ENCODE measurements around the gene FANCC.
"Not testable (repeated sequence)": the region's sequence is repeated elsewhere in the genome, so short reads cannot be mapped to it uniquely, and the experiment has no call there.

FANCC gene

DNA sequence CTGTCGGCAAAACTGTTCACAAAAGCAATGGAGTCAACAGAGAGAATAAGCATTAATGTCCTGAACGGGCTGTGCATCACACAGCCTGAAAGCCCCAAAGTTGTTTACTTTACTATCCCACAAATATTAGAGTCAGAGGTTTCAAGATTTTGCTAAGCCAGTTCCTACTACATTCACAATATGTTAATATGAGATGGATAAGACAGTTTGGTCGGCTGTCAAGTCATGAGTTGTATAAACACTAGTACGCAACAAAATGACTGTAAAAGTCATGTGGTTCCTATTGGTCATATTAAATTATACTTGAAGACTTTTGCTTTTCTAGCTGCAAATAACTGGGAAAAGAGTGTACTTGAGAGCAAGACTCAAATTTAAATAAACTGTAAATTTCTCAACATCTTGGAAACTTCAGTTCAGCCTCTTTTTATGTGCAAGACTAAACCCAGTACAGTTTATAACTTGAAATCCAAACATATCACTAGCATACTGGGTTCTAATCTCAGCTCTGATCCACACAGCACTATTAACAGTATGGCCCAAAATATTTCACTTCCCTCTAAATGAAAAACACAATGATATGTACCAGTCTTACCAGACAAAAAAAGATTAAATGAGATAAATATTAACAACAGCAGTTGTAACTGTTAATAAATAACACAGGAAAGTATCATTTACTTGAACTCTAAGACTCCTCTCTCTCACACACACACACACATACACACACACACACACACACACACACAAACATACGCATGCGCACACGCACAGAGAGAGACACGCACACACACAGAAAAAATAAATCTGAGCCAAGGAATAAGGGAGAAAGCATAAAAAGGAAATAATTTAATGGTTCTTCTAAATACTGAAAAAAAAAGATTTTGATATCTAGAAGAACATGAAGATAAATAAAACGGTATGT is 33.1 kb downstream of the FANCC start:
- Histone ChIP-seq H3K36me3 (ENCODE audit: control insufficient read depth, insufficient read depth, low read length) (no peaks in the 10 kb centered on the region), H3K27me3 (ENCODE audit: control insufficient read depth, insufficient read depth, low read length) (no peaks in the 10 kb centered on the region), H3K9me3 (ENCODE audit: control insufficient read depth, insufficient read depth, low read length) (no peaks in the 10 kb centered on the region), H3K27ac (ENCODE audit: low read length) (no peak overlapping the region), H3K4me1 (ENCODE audit: control insufficient read depth, insufficient read depth, low read length) (no peaks in the 10 kb centered on the region), H3K4me3 (ENCODE audit: low read length) (no peak overlapping the region)
- no CpG with 5 or more reads among the region's 9 CpGs for WGBS (ENCODE audit: insufficient coverage, insufficient read length)
- no peak for DNase-seq (ENCODE audit: low read depth, low spot score)

DNA sequence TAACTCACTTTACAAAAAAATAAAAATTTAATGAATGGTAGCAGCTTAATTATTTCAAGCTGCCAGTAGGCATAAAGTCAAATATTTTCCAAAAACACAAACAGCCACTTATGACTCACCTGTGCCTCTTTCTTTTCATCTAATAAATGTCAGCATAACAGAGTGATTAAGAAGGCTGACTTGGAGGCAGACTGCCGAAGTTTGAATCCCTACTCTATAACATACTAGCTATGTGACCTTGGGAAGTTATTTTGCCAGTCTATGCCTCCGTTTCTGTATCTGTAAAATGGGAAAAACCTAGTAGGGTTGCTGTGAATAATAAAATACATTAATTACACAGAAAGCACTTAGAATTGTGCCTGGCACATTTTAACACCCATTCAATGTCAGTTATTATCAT is 33.8 kb downstream of the FANCC start:
- no peaks in the 10 kb centered on the region for H3K36me3 ChIP-seq (ENCODE audit: control insufficient read depth, insufficient read depth, low read length)
- H3K27me3 ChIP-seq (ENCODE audit: control insufficient read depth, insufficient read depth, low read length) = no peaks in the 10 kb centered on the region
- H3K9me3 ChIP-seq (ENCODE audit: control insufficient read depth, insufficient read depth, low read length) = no peaks in the 10 kb centered on the region
- H3K4me3 ChIP-seq (ENCODE audit: low read length) = no peak overlapping the region
- no peaks in the 10 kb centered on the region for H3K4me1 ChIP-seq (ENCODE audit: control insufficient read depth, insufficient read depth, low read length)
- H3K27ac ChIP-seq (ENCODE audit: low read length) = no peak overlapping the region
- DNase-seq (ENCODE audit: low read depth, low spot score) = no peak
- no CpG with 5 or more reads among the region's 2 CpGs for WGBS (ENCODE audit: insufficient coverage, insufficient read length)

DNA sequence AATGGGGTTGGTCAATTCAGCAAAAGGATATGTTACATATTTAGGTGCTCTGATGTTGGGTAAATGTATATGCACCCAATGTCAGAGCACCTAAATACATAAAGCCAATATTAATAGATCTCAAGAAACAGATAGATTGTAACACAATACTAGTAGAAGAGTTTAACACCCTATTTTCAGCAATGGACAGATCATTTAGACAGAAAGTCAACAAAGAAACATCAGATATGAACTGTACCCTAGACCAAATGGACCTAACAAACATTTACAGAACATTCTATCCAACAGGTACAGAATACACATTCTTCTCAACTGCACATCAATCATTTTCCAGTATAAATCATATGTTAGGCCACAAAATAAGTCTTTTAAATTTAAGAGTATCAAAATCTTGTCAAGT is 35.2 kb downstream of the FANCC start:
- H3K36me3 ChIP-seq (ENCODE audit: control insufficient read depth, insufficient read depth, low read length) = no peaks in the 10 kb centered on the region
- no peak overlapping the region for H3K4me3 ChIP-seq (ENCODE audit: low read length)
- H3K27ac ChIP-seq (ENCODE audit: low read length) = no peak overlapping the region
- no peak for DNase-seq (ENCODE audit: low read depth, low spot score)
- no peaks in the 10 kb centered on the region for H3K9me3 ChIP-seq (ENCODE audit: control insufficient read depth, insufficient read depth, low read length)
- H3K27me3 ChIP-seq (ENCODE audit: control insufficient read depth, insufficient read depth, low read length) = no peaks in the 10 kb centered on the region
- no peaks in the 10 kb centered on the region for H3K4me1 ChIP-seq (ENCODE audit: control insufficient read depth, insufficient read depth, low read length)

DNA sequence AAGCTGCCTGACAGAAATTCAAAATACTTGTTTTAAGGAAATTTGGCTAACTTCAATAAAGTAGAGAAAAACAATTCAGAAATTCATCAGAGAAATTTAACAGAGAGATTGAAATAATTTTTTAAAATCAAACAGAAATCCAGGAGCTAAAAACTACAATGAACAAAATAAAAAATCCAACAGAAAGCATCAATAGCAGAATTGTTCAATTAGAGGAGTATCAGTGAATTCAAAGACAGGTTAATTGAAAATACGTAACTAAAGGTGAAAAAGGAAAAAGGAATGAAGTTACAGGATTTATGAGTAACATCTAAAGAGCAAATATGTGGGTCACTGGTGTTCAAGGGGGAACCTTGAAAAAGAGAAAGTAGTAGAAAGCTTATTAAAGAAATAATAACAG is 36.8 kb downstream of the FANCC start:
- WGBS (ENCODE audit: insufficient coverage, insufficient read length) = no CpG with 5 or more reads among the region's 1 CpG
- H3K27me3 ChIP-seq (ENCODE audit: control insufficient read depth, insufficient read depth, low read length) = no peaks in the 10 kb centered on the region
- no peak overlapping the region for H3K4me3 ChIP-seq (ENCODE audit: low read length)
- no peaks in the 10 kb centered on the region for H3K9me3 ChIP-seq (ENCODE audit: control insufficient read depth, insufficient read depth, low read length)
- no peaks in the 10 kb centered on the region for H3K36me3 ChIP-seq (ENCODE audit: control insufficient read depth, insufficient read depth, low read length)
- DNase-seq (ENCODE audit: low read depth, low spot score) = no peak
- no peak overlapping the region for H3K27ac ChIP-seq (ENCODE audit: low read length)
- H3K4me1 ChIP-seq (ENCODE audit: control insufficient read depth, insufficient read depth, low read length) = no peaks in the 10 kb centered on the region

DNA sequence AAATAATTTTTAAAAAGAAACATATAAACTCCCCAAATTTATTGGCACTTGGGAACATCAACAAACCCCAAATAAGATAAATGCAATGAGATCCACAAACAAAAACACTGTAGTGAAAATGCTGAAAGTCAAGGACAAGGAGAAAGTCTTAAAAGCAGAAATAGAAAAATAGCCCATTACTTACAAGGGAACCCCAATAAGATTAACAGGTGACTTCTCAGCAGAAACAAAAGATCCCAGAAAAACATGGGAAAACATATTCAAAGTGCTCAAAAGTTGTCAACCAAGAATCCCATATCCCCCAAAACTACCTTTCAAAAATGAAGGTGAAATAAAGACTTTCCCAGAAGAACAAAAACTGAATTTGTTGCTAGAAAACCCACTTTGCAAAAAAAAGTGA is 40.0 kb downstream of the FANCC start:
- no peaks in the 10 kb centered on the region for H3K27me3 ChIP-seq (ENCODE audit: control insufficient read depth, insufficient read depth, low read length)
- H3K36me3 ChIP-seq (ENCODE audit: control insufficient read depth, insufficient read depth, low read length) = no peaks in the 10 kb centered on the region
- DNase-seq (ENCODE audit: low read depth, low spot score) = no peak
- H3K9me3 ChIP-seq (ENCODE audit: control insufficient read depth, insufficient read depth, low read length) = no peaks in the 10 kb centered on the region
- no peaks in the 10 kb centered on the region for H3K4me1 ChIP-seq (ENCODE audit: control insufficient read depth, insufficient read depth, low read length)
- no peak overlapping the region for H3K27ac ChIP-seq (ENCODE audit: low read length)
- H3K4me3 ChIP-seq (ENCODE audit: low read length) = no peak overlapping the region

DNA sequence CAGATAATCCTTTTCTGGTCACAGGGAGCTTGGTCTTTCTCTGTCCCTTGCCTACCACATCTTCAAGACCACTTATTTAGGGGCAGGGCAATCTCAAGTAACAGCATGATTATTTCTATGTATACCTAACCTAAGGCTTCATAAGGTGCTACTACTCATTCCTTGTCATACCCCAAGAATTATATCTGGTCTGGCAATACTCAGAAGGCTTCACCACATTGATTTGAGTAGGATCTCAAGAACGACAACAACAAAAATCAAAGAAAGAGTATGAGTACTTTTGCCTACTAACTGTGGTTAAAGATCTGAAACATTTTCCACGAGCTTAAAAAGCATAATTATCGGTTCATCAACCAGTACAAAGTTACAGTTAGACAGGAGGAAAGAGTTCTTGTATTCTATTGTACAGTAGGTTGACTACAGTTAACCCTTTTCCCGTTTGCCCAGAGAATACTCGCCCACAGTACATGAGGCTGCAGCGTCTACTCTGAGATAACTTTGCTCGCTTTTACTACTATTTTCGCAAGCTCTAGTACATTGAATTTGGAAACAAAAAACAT is 41.0 kb downstream of the FANCC start:
- no CpG with 5 or more reads among the region's 8 CpGs for WGBS (ENCODE audit: insufficient coverage, insufficient read length)
- DNase-seq (ENCODE audit: low read depth, low spot score) = no peak

DNA sequence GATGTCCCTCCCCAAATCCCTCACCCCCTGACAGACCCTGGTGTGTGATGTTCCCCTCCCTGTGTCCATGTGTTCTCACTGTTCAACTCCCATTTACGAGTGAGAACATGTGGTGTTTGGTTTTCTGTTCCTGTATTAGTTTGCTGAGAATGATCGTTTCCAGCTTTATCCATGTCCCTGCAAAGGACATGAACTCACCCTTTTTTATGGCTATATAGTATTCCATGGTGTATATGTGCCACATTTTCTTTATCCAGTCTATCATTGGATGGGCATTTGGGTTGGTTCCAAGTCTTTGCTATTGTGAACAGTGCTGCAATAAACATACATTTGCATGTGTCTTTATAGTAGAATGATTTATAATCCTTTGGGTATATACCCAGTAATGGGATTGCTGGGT is 43.3 kb downstream of the FANCC start:
- no CpG with 5 or more reads among the region's 2 CpGs for WGBS (ENCODE audit: insufficient coverage, insufficient read length)
- H3K36me3 ChIP-seq (ENCODE audit: control insufficient read depth, insufficient read depth, low read length); H3K4me3 ChIP-seq (ENCODE audit: low read length); H3K27ac ChIP-seq (ENCODE audit: low read length); H3K4me1 ChIP-seq (ENCODE audit: control insufficient read depth, insufficient read depth, low read length); H3K27me3 ChIP-seq (ENCODE audit: control insufficient read depth, insufficient read depth, low read length); DNase-seq (ENCODE audit: low read depth, low spot score); H3K9me3 ChIP-seq (ENCODE audit: control insufficient read depth, insufficient read depth, low read length): not testable (repeated sequence)

More for the DNA sequence above, 41.0 kb downstream of the FANCC start:
- Histone ChIP-seq H3K27ac (ENCODE audit: low read length) (no peak overlapping the region), H3K27me3 (ENCODE audit: control insufficient read depth, insufficient read depth, low read length) (no peaks in the 10 kb centered on the region), H3K4me3 (ENCODE audit: low read length) (no peak overlapping the region), H3K36me3 (ENCODE audit: control insufficient read depth, insufficient read depth, low read length) (no peaks in the 10 kb centered on the region), H3K9me3 (ENCODE audit: control insufficient read depth, insufficient read depth, low read length) (no peaks in the 10 kb centered on the region), H3K4me1 (ENCODE audit: control insufficient read depth, insufficient read depth, low read length) (no peaks in the 10 kb centered on the region)

DNA sequence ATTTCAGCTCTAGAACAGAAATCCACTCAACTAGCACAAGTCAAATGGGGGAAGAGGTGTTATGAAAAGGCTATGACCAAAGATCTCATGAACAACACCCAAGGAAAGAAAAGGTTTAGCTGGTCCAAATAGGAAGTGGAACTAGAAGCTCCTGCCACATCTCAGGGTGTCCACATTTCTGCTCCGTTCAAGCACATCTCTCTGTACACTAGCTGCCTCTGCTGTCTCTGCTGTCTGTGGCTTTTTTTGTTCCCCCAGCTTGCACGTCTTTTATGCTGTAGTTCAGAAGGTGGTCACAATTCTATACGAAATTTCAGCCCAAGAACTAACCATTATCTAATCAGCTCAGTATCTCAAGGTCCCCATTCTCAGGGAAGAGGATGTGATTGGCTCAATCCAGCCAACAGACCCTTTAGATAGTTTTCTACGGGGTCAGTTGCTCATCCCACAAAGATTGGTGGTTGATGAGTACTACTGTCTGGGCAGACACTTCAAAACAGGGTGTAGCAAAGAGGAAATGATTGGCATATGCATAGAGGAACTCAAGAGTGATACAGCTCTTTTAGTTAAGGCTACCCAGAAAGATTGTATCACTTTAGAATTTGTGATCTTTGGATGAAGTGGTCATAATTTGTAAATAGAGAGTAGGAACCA is 44.0 kb downstream of the FANCC start:
- H3K4me1 ChIP-seq (ENCODE audit: control insufficient read depth, insufficient read depth, low read length) = no peaks in the 10 kb centered on the region
- no CpG with 5 or more reads among the region's 4 CpGs for WGBS (ENCODE audit: insufficient coverage, insufficient read length)
- H3K27me3 ChIP-seq (ENCODE audit: control insufficient read depth, insufficient read depth, low read length) = no peaks in the 10 kb centered on the region
- no peaks in the 10 kb centered on the region for H3K36me3 ChIP-seq (ENCODE audit: control insufficient read depth, insufficient read depth, low read length)
- no peaks in the 10 kb centered on the region for H3K9me3 ChIP-seq (ENCODE audit: control insufficient read depth, insufficient read depth, low read length)
- H3K27ac ChIP-seq (ENCODE audit: low read length) = no peak overlapping the region
- H3K4me3 ChIP-seq (ENCODE audit: low read length) = no peak overlapping the region
- DNase-seq (ENCODE audit: low read depth, low spot score) = no peak

DNA sequence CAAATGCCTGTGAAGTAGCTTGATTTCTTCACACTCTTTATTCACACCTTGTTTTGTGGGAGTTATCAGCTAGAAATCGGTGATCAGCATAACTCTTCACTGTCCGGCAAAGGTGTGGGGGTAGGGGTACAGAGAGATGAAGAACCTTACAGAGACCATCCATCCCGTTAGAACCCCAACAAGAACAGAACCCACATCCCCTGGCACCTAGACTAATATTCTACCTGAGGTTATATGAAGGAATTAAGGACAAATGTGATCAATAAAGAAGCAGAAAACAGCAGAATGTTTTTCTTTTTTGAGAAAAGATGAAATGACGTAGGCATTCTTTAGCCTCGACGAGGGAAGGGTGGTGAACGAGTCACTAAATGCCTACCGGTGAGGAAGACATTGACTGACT is 44.7 kb downstream of the FANCC start:
- H3K4me3 ChIP-seq (ENCODE audit: low read length) = no peak overlapping the region
- no peaks in the 10 kb centered on the region for H3K4me1 ChIP-seq (ENCODE audit: control insufficient read depth, insufficient read depth, low read length)
- H3K36me3 ChIP-seq (ENCODE audit: control insufficient read depth, insufficient read depth, low read length) = no peaks in the 10 kb centered on the region
- WGBS (ENCODE audit: insufficient coverage, insufficient read length) = no CpG with 5 or more reads among the region's 8 CpGs
- no peak for DNase-seq (ENCODE audit: low read depth, low spot score)
- no peaks in the 10 kb centered on the region for H3K27me3 ChIP-seq (ENCODE audit: control insufficient read depth, insufficient read depth, low read length)
- no peak overlapping the region for H3K27ac ChIP-seq (ENCODE audit: low read length)
- no peaks in the 10 kb centered on the region for H3K9me3 ChIP-seq (ENCODE audit: control insufficient read depth, insufficient read depth, low read length)

DNA sequence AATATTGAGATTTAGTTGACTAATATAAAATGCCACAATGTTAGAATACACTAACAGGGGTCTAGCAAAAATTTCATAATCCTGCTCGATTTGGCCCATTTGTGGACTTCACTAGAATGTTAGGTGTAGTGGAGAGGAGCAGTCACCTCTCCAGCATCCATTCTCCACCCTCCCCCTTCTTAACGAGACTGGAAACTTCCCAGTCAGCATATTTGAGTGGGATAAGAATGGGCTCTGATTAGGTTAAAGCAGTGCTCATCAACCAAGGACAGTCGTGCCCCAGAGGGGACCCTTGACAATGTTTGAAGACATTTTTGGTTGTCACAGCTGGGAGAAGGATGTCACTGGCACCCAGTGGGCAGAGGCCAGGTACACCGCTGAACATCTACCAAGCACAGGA is 46.7 kb downstream of the FANCC start:
- Histone ChIP-seq H3K27ac (ENCODE audit: low read length) (no peak overlapping the region), H3K27me3 (ENCODE audit: control insufficient read depth, insufficient read depth, low read length) (no peaks in the 10 kb centered on the region), H3K4me3 (ENCODE audit: low read length) (no peak overlapping the region), H3K4me1 (ENCODE audit: control insufficient read depth, insufficient read depth, low read length) (no peaks in the 10 kb centered on the region), H3K9me3 (ENCODE audit: control insufficient read depth, insufficient read depth, low read length) (no peaks in the 10 kb centered on the region), H3K36me3 (ENCODE audit: control insufficient read depth, insufficient read depth, low read length) (no peaks in the 10 kb centered on the region)
- no CpG with 5 or more reads among the region's 4 CpGs for WGBS (ENCODE audit: insufficient coverage, insufficient read length)
- no peak for DNase-seq (ENCODE audit: low read depth, low spot score)
